K562 (cell line): Measurements from ENCODE around the gene ADAMTSL2. TPM values are rescaled to one million over a fixed set of nuclear protein-coding genes. Genes with fewer than 3 reads are reported as not detected.

Experiments
- ATAC-seq: fragments of 200-7000 bp; cut with Tn5 transposase; 3 replicates; pipeline ENCODE4 v1.9.1; 2020; ENCODE audit warnings: moderate library complexity
- BruUV-seq: library from RNA; stranded (reverse); fragments of 400-500 nt; replicated peaks from 2 replicates; lab custom pipeline; 2021; lab: Mats Ljungman, UMichigan
- CTCF ChIA-PET: fragments of 300-600 bp; formaldehyde crosslinking; extraction: SDS; loops from one replicate; lab custom pipeline; 2021; ENCODE audit warnings: low intra/inter-chr PET ratio; lab: Yijun Ruan, JAX
- POLR2A ChIA-PET: fragments of 300-600, 350-650 bp; sonication (Branson Sonifier 250); formaldehyde crosslinking; extraction: SDS; loops from one replicate; lab custom pipeline; 2021; ENCODE audit warnings: antibody characterized with exemption, inconsistent platforms; lab: Yijun Ruan, JAX
- DNase-seq, 4 experiments: peaks; one replicate each; pipeline versions ENCODE4 v3.0.0 to v3.0.0-alpha.2; 2011 to 2018; ENCODE audit warnings: low spot score in 3 of 4, mixed read lengths in 3 of 4; ENCODE audit errors: extremely low read depth in 1 of 4
- FAIRE-seq: peaks from 2 replicates; lab custom pipeline; 2011; peaks lifted over from hg19 to GRCh38; lab: Jason Lieb, UNC
- H2AFZ ChIP-seq: 2 replicates; pipeline ENCODE4 v1.6.0; 2011; ENCODE audit warnings: low read depth, low read length, control low read depth, inconsistent platforms
- H3K27ac ChIP-seq: fragments of 200-600 bp; 3 replicates; pipeline ENCODE4 v1.8.0; 2011; ENCODE audit warnings: low read depth, mild to moderate bottlenecking, control low read depth, inconsistent platforms, low read length, moderate library complexity, mixed read lengths; ENCODE audit errors: extremely low read depth
- H3K27me3 ChIP-seq, 2 experiments: fragments of 300-600 bp in 1 of 2; 2 replicates in 1 of 2; 3 replicates in 1 of 2; pipeline versions ENCODE4 v1.6.0 to v1.8.0; 2011; ENCODE audit warnings: inconsistent platforms in 2 of 2, low read length in 2 of 2, mild to moderate bottlenecking in 1 of 2, mixed read lengths in 1 of 2, moderate library complexity in 1 of 2; ENCODE audit not compliant: control insufficient read depth in 2 of 2, insufficient read depth in 2 of 2
- H3K36me3 ChIP-seq: fragments of 300-600 bp; 3 replicates; pipeline ENCODE4 v1.8.0; 2011; ENCODE audit warnings: mild to moderate bottlenecking, low read length, inconsistent platforms; ENCODE audit not compliant: control insufficient read depth, insufficient read depth
- H3K4me1 ChIP-seq, 2 experiments: fragments of 200-600 bp in 1 of 2; replicated peaks in 1 of 2; 2 replicates in 1 of 2; 3 replicates in 1 of 2; pipeline versions ENCODE4 v1.5.1 to v1.8.0; 2011; ENCODE audit warnings: inconsistent platforms in 2 of 2, low read length in 2 of 2, mild to moderate bottlenecking in 1 of 2, mixed read lengths in 1 of 2, moderate library complexity in 1 of 2; ENCODE audit not compliant: control insufficient read depth in 2 of 2, insufficient read depth in 2 of 2
- H3K4me2 ChIP-seq: 2 replicates; pipeline ENCODE4 v1.6.1; 2011; ENCODE audit warnings: low read length, control low read depth, inconsistent platforms, mixed read lengths; ENCODE audit not compliant: insufficient read depth
- H3K4me3 ChIP-seq: fragments of 200-600 bp; sonication (generic), shearing (Covaris generic); 2 replicates; pipeline ENCODE4 v1.5.1; 2016; ENCODE audit warnings: control low read depth, inconsistent platforms
- H3K79me2 ChIP-seq: fragments of 200-600 bp; 3 replicates; pipeline ENCODE4 v1.8.0; 2011; ENCODE audit warnings: low read length, inconsistent platforms; ENCODE audit not compliant: control insufficient read depth, insufficient read depth
- H3K9ac ChIP-seq, 2 experiments: 2 replicates each; pipeline versions ENCODE4 v1.6.0 to v1.6.1; 2011; ENCODE audit warnings: low read depth in 2 of 2, low read length in 2 of 2, control low read depth in 1 of 2, inconsistent platforms in 1 of 2, mild to moderate bottlenecking in 1 of 2, mixed read lengths in 1 of 2; ENCODE audit not compliant: insufficient read depth in 1 of 2
- H3K9me1 ChIP-seq: one replicate; pipeline ENCODE4 v1.6.0; 2011; ENCODE audit warnings: inconsistent platforms, mild to moderate bottlenecking, low read length, moderate library complexity; ENCODE audit not compliant: control insufficient read depth, insufficient read depth
- H3K9me3 ChIP-seq: replicated peaks from 2 replicates; pipeline ENCODE4 v1.5.1; 2011; ENCODE audit warnings: low read depth, low read length, inconsistent platforms; ENCODE audit not compliant: control insufficient read depth, insufficient read depth
- H4K20me1 ChIP-seq: replicated peaks from 2 replicates; pipeline ENCODE4 v1.6.1; 2011; ENCODE audit warnings: low read length, inconsistent platforms, mixed read lengths; ENCODE audit not compliant: control insufficient read depth, insufficient read depth
- ARID2 ChIP-seq: fragments of 450-650 bp; IDR thresholded peaks from 2 replicates; pipeline ENCODE4 v1.6.1; 2017; ENCODE audit warnings: antibody characterized with exemption, mild to moderate bottlenecking
- CBFB ChIP-seq: sonication (generic); formaldehyde crosslinking; IDR thresholded peaks from 2 replicates; pipeline ENCODE4 v1.4.0; 2020; ENCODE audit warnings: mild to moderate bottlenecking, missing genetic modification reagents
- CCNT2 ChIP-seq: IDR thresholded peaks from 2 replicates; pipeline ENCODE4 v1.6.1; 2011; ENCODE audit warnings: borderline replicate concordance, low read depth, mild to moderate bottlenecking, moderate library complexity, mixed read lengths, low read length; ENCODE audit not compliant: insufficient read length; ENCODE audit errors: extremely low read depth
- CREM ChIP-seq: IDR thresholded peaks from 2 replicates; pipeline ENCODE4 v1.6.1; 2014; ENCODE audit warnings: antibody characterized with exemption, low read depth
- GTF2F1 ChIP-seq: IDR thresholded peaks from 2 replicates; pipeline ENCODE4 v1.6.1; 2011; ENCODE audit warnings: low read depth, low read length, improper control_type of control experiment
- KDM4B ChIP-seq, 2 experiments: fragments of 450-650 bp in 1 of 2; sonication (generic) in 1 of 2; IDR thresholded peaks; 2 replicates each; pipeline ENCODE4 v1.6.1; 2016 to 2017; ENCODE audit warnings: borderline replicate concordance in 2 of 2, antibody characterized with exemption in 1 of 2, low read depth in 1 of 2, mild to moderate bottlenecking in 1 of 2
- MTF1 ChIP-seq: fragments of 250-450 bp; sonication (Bioruptor Pico); IDR thresholded peaks from 2 replicates; pipeline ENCODE4 v1.9.0; 2021; ENCODE audit warnings: moderate library complexity, mild to moderate bottlenecking, inconsistent platforms, borderline replicate concordance
- NEUROD1 ChIP-seq: fragments of 150-350 bp; IDR thresholded peaks from 2 replicates; pipeline ENCODE4 v1.6.1; 2014; ENCODE audit warnings: borderline replicate concordance, low read length, low read depth; ENCODE audit not compliant: partially characterized antibody
- SP2 ChIP-seq: IDR thresholded peaks from 2 replicates; pipeline ENCODE4 v1.6.1; 2011; ENCODE audit warnings: mild to moderate bottlenecking, low read depth, low read length, moderate library complexity; ENCODE audit not compliant: poor library complexity, severe bottlenecking; ENCODE audit errors: extremely low read depth
- STAT5A ChIP-seq: IDR thresholded peaks from 2 replicates; pipeline ENCODE4 v1.6.1; 2012; ENCODE audit warnings: low read length, inconsistent platforms, borderline replicate concordance
- TAF1 ChIP-seq: IDR thresholded peaks from 2 replicates; pipeline ENCODE4 v1.6.1; 2011; ENCODE audit warnings: mild to moderate bottlenecking, low read length, moderate library complexity; ENCODE audit not compliant: insufficient read depth, control insufficient read depth, severe bottlenecking; ENCODE audit errors: extremely low read depth
- TBP ChIP-seq: optimal IDR thresholded peaks from 2 replicates; pipeline ENCODE3; 2011; ENCODE audit warnings: low read depth, low read length, improper control_type of control experiment
- ZBTB17 ChIP-seq: fragments of 450-650 bp; formaldehyde crosslinking; IDR thresholded peaks from 2 replicates; pipeline ENCODE4 v1.4.0; 2020; ENCODE audit warnings: mild to moderate bottlenecking
- ZFX ChIP-seq: sonication (generic); formaldehyde crosslinking; IDR thresholded peaks from 2 replicates; pipeline ENCODE4 v1.8.0; 2022; ENCODE audit warnings: mild to moderate bottlenecking, missing genetic modification reagents, moderate library complexity
- ZNF121 ChIP-seq: sonication (generic); formaldehyde crosslinking; conservative IDR thresholded peaks from 2 replicates; pipeline ENCODE4 v1.8.0; 2022; ENCODE audit warnings: missing genetic modification reagents
- WGBS: fragments of 100-300 bp; shearing (Covaris generic); methylation state at CpG from one replicate; pipeline ENCODE4 v1.1.6; 2016; ENCODE audit warnings: low coverage, mixed read lengths; ENCODE audit not compliant: insufficient coverage; ENCODE audit errors: missing lambda C conversion rate; 5-methylcytosine and 5-hydroxymethylcytosine counted together
- in situ Hi-C: fragments of 300-500 bp; cut with MboI; formaldehyde crosslinking; loops from 4 replicates; pipeline ENCODE4 v1.15.0; 2018; ENCODE audit warnings: inconsistent platforms, mixed read lengths
- intact Hi-C: fragments of 100-400 bp; cut with micrococcal nuclease; formaldehyde crosslinking; loops from 2 replicates; pipeline ENCODE4 v1.14.2; 2022
- polyA plus RNA-seq, 8 experiments: library from polyadenylated mRNA; depleted of rRNA in 4 of 8; stranded (reverse) in 5 of 8; unstranded in 3 of 8; fragments of >200 nt; fragmentation: Nextera tagmentation in 2 of 8; fragmentation: Illumina TruSeq in 1 of 8; extraction: Ambion mirVana in 2 of 8; extraction: Trizol in 1 of 8; gene quantifications; 2 replicates each; pipeline versions ENCODE4 v1.2.1 to v1.2.3, GENCODE V29; 2011 to 2014; ENCODE audit warnings: inconsistent platforms in 1 of 8, missing spikeins in 1 of 8
- total RNA-seq, 7 experiments: library from RNA; depleted of rRNA in 6 of 7; stranded (reverse); fragments of >200 nt in 6 of 7; fragmentation: Illumina TruSeq in 2 of 7; extraction: Trizol in 2 of 7; gene quantifications; 2 replicates each; pipeline versions ENCODE4 v1.2.1 to v1.2.3, GENCODE V29; 2011 to 2021; ENCODE audit warnings: low replicate concordance in 1 of 7
- TF ChIP-seq, protein P1 (sequence below): fragments of 250-450 bp; sonication (Bioruptor Pico); IDR thresholded peaks from 2 replicates; pipeline ENCODE4 v1.4.0; 2020; ENCODE audit warnings: mild to moderate bottlenecking, moderate library complexity
- TF ChIP-seq, protein P2 (sequence below): sonication (generic); formaldehyde crosslinking; IDR thresholded peaks from 2 replicates; pipeline ENCODE4 v1.8.1; 2023; ENCODE audit warnings: mild to moderate bottlenecking, missing genetic modification reagents

The ADAMTSL2 gene
- total and polyA plus RNA-seq, 9 of the 15 experiments (the other 6 are each of a cell fraction or from before 2014, with no cell fraction given) = 0.04 TPM; not detected in 8

GRCh38 chr9:133505901-133506652 is 28.4 kb upstream of the ADAMTSL2 start:
- ChIA-PET POLR2A (interaction anchor here (0.7 to 1.5 kb wide), 4 partner anchors 9 to 189 kb away, joined by 3 to 9 read pairs (median 4); partner anchors contain the start of gene MYMK), CTCF (no interaction called here)
- DNase-seq (peak; percentile 79 to 83 (median 82)), FAIRE-seq (peak; percentile 94), ATAC-seq (peak; percentile 90)
- no TSS peak for BruUV-seq
- Histone ChIP-seq H3K9ac (peak overlapping the region in 1 of 2 experiments; percentile 74; a peak in 3 of 4 replicates), H3K4me1 (peaks cover 21 to 30% of the 10 kb centered on the region in 2 experiments), H2AFZ (peak overlapping the region; percentile 73; the same call in 1 of the 2 replicates), H3K27me3 (peaks cover 3 to 21% of the 10 kb centered on the region in 2 experiments; a peak in 3 of 5 replicates), H3K79me2 (no peaks in the 10 kb centered on the region), H3K9me3 (no peaks in the 10 kb centered on the region), H3K27ac (peak overlapping the region; percentile 11; the same call in 1 of the 3 replicates), H4K20me1 (peaks cover 4% of the 10 kb centered on the region; the same call in 1 of the 2 replicates), H3K9me1 (no peaks in the 10 kb centered on the region), H3K4me3 (no peak overlapping the region), H3K36me3 (no peaks in the 10 kb centered on the region), H3K4me2 (peak overlapping the region; percentile 18; the same call in 1 of the 2 replicates)
- in situ Hi-C loops (no loop called here), intact Hi-C loops (no loop called here)
- WGBS = 13% methylated on average over 21 of the region's 23 CpGs
- TF ChIP-seq SP2 (no peak), TBP (peak; percentile 29), GTF2F1 (no peak), MTF1 (CRISPR knock-in tag) (no peak), NEUROD1 (no peak), ARID2 (no peak), KDM4B (IDR thresholded peaks at IDR 0.05; ENCODE audit: borderline replicate concordance in 2 of 2, low read depth in 1 of 2) (0 out of 4 replicates have a peak, but pooled peaks of 1 of the 2 experiments have one; percentile 29), STAT5A (peak; percentile 42; the same call in 1 of the 2 replicates), ZNF121 (CRISPR knock-in tag) (no peak), CBFB (CRISPR knock-in tag) (peak; percentile 64; the same call in 1 of the 2 replicates), CCNT2 (peak; percentile 45), ZFX (CRISPR knock-in tag) (peak; percentile 87), TAF1 (no peak), ZBTB17 (CRISPR knock-in tag) (no peak), CREM (peak; percentile 46)
- TF ChIP-seq, protein P1, sequence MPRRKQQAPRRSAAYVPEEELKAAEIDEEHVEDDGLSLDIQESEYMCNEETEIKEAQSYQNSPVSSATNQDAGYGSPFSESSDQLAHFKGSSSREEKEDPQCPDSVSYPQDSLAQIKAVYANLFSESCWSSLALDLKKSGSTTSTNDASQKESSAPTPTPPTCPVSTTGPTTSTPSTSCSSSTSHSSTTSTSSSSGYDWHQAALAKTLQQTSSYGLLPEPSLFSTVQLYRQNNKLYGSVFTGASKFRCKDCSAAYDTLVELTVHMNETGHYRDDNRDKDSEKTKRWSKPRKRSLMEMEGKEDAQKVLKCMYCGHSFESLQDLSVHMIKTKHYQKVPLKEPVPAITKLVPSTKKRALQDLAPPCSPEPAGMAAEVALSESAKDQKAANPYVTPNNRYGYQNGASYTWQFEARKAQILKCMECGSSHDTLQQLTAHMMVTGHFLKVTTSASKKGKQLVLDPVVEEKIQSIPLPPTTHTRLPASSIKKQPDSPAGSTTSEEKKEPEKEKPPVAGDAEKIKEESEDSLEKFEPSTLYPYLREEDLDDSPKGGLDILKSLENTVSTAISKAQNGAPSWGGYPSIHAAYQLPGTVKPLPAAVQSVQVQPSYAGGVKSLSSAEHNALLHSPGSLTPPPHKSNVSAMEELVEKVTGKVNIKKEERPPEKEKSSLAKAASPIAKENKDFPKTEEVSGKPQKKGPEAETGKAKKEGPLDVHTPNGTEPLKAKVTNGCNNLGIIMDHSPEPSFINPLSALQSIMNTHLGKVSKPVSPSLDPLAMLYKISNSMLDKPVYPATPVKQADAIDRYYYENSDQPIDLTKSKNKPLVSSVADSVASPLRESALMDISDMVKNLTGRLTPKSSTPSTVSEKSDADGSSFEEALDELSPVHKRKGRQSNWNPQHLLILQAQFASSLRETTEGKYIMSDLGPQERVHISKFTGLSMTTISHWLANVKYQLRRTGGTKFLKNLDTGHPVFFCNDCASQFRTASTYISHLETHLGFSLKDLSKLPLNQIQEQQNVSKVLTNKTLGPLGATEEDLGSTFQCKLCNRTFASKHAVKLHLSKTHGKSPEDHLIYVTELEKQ = no peak
- TF ChIP-seq, protein P2, sequence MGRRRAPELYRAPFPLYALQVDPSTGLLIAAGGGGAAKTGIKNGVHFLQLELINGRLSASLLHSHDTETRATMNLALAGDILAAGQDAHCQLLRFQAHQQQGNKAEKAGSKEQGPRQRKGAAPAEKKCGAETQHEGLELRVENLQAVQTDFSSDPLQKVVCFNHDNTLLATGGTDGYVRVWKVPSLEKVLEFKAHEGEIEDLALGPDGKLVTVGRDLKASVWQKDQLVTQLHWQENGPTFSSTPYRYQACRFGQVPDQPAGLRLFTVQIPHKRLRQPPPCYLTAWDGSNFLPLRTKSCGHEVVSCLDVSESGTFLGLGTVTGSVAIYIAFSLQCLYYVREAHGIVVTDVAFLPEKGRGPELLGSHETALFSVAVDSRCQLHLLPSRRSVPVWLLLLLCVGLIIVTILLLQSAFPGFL = no peak
